HL-60 (cell line): ENCODE measurements around the gene VPS26C.

Source experiments
- GABPA ChIP-seq: IDR thresholded peaks from 2 replicates; pipeline ENCODE4 v1.6.1; 2012; ENCODE audit warnings: low read depth
- POLR2AphosphoS5 ChIP-seq: IDR thresholded peaks from 2 replicates; pipeline ENCODE4 v1.6.1; 2012; ENCODE audit warnings: low read depth
- TF ChIP-seq, protein P1 (sequence below): IDR thresholded peaks from one replicate; pipeline ENCODE4 v1.5.1; 2011; ENCODE audit warnings: low read length, control low read depth, inconsistent platforms; ENCODE audit not compliant: insufficient read depth

DNA sequence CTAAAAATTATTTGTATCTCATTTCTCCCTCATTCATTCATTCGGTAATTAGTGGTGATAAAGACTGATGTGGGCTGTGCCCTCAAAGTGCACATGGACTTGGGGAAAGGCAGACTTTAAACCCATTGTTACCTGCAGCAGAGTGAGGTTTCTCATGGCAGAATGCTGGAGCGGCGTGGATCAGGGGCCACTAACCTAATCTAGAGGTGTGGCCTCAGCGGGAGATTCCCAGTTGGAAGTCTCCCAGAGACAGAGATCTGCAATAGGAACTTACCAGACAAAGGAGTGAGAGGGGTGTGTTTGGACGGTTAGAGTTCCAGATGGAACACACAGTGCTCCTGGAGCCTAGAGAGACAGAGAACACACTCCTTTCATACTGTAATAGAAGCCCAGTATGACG is 73.5 kb downstream of the VPS26C start:
- TF ChIP-seq, protein P1, sequence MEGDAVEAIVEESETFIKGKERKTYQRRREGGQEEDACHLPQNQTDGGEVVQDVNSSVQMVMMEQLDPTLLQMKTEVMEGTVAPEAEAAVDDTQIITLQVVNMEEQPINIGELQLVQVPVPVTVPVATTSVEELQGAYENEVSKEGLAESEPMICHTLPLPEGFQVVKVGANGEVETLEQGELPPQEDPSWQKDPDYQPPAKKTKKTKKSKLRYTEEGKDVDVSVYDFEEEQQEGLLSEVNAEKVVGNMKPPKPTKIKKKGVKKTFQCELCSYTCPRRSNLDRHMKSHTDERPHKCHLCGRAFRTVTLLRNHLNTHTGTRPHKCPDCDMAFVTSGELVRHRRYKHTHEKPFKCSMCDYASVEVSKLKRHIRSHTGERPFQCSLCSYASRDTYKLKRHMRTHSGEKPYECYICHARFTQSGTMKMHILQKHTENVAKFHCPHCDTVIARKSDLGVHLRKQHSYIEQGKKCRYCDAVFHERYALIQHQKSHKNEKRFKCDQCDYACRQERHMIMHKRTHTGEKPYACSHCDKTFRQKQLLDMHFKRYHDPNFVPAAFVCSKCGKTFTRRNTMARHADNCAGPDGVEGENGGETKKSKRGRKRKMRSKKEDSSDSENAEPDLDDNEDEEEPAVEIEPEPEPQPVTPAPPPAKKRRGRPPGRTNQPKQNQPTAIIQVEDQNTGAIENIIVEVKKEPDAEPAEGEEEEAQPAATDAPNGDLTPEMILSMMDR: no peak
- no peak for TF ChIP-seq GABPA
- no peak for TF ChIP-seq POLR2AphosphoS5
